SU-DHL-6 (cell line): ENCODE measurements around the gene GGT5.
"Not testable (repeated sequence)": the region's sequence is repeated elsewhere in the genome, so short reads cannot be mapped to it uniquely, and the experiment has no call there.

ENCODE experiments used
- H2AFZ ChIP-seq: fragments of 200-600 bp; sonication (generic); 2 replicates; pipeline ENCODE4 v1.6.1; 2014; ENCODE audit warnings: low read depth, mild to moderate bottlenecking, moderate library complexity, mixed read lengths, antibody characterized with exemption, low read length; ENCODE audit not compliant: severe bottlenecking
- H3F3A ChIP-seq: fragments of 200-600 bp; shearing (Covaris generic); 2 replicates; pipeline ENCODE4 v1.6.0; 2016; ENCODE audit warnings: antibody characterized with exemption, mild to moderate bottlenecking; ENCODE audit not compliant: insufficient read depth
- H3K27ac ChIP-seq: fragments of 200-600 bp; sonication (generic); 2 replicates; pipeline ENCODE4 v1.5.1; 2016; ENCODE audit warnings: low read depth, mild to moderate bottlenecking, low read length, moderate library complexity, mixed read lengths
- H3K27me3 ChIP-seq: fragments of 200-600 bp; sonication (generic), shearing (Covaris generic); 2 replicates; pipeline ENCODE4 v1.6.0; 2014; ENCODE audit warnings: mild to moderate bottlenecking, low read length
- H3K36me3 ChIP-seq: fragments of 200-600 bp; sonication (generic); 2 replicates; pipeline ENCODE4 v1.6.1; 2014; ENCODE audit warnings: mild to moderate bottlenecking, low read length, mixed read lengths
- H3K4me2 ChIP-seq: fragments of 300-600, 200-600 bp; shearing (Covaris generic), sonication (generic); 2 replicates; pipeline ENCODE4 v1.6.0; 2014; ENCODE audit warnings: low read length, low read depth, mild to moderate bottlenecking; ENCODE audit not compliant: poor library complexity, severe bottlenecking
- H3K4me3 ChIP-seq: fragments of 200-600 bp; sonication (generic); 2 replicates; pipeline ENCODE4 v1.5.1; 2014; ENCODE audit warnings: antibody characterized with exemption, low read length, mild to moderate bottlenecking, mixed read lengths; ENCODE audit not compliant: insufficient read depth, poor library complexity, severe bottlenecking
- H3K79me2 ChIP-seq: fragments of 200-600 bp; sonication (generic); 2 replicates; pipeline ENCODE4 v1.6.1; 2014; ENCODE audit warnings: mild to moderate bottlenecking, low read length, moderate library complexity; ENCODE audit not compliant: insufficient read depth
- H3K9ac ChIP-seq: fragments of 200-600 bp; sonication (generic); 2 replicates; pipeline ENCODE4 v1.7.0; 2014; ENCODE audit warnings: mild to moderate bottlenecking, low read length
- H3K9me2 ChIP-seq: fragments of 200-600 bp; sonication (generic); replicated peaks from 2 replicates; pipeline ENCODE4 v1.6.1; 2014; ENCODE audit warnings: low read length; ENCODE audit not compliant: insufficient read depth
- H3K9me3 ChIP-seq: fragments of 200-600 bp; sonication (generic); 2 replicates; pipeline ENCODE4 v1.6.1; 2014; ENCODE audit warnings: low read length, mixed read lengths; ENCODE audit not compliant: insufficient read depth
- H4K20me1 ChIP-seq: fragments of 200-600 bp; sonication (generic); 2 replicates; pipeline ENCODE4 v1.6.1; 2014; ENCODE audit warnings: low read depth, mild to moderate bottlenecking, antibody characterized with exemption, low read length, moderate library complexity, mixed read lengths
- CTCF ChIP-seq: fragments of 200-600 bp; sonication (generic); IDR thresholded peaks from one replicate; pipeline ENCODE4 v1.5.1; 2017; ENCODE audit warnings: antibody characterized with exemption, mild to moderate bottlenecking, low read length, moderate library complexity; ENCODE audit not compliant: insufficient read depth, poor library complexity, severe bottlenecking
- EZH2phosphoT487 ChIP-seq: fragments of 200-600 bp; sonication (generic), shearing (Covaris generic); conservative IDR thresholded peaks from 2 replicates; pipeline ENCODE4 v1.6.1; 2018; ENCODE audit warnings: mild to moderate bottlenecking, antibody characterized with exemption, low read length, moderate library complexity, mixed read lengths

Gene GGT5

GRCh38 chr22:24240381-24240780, 4.5 kb downstream of the GGT5 start:
- Histone ChIP-seq H2AFZ (no peak overlapping the region), H3K79me2 (no peaks in the 10 kb centered on the region), H3K4me3 (no peak overlapping the region), H4K20me1 (no peaks in the 10 kb centered on the region), H3K9ac (no peak overlapping the region), H3K27ac (no peak overlapping the region), H3K9me3 (no peaks in the 10 kb centered on the region), H3K9me2 (no peaks in the 10 kb centered on the region), H3K36me3 (no peaks in the 10 kb centered on the region), H3K27me3 (no peaks in the 10 kb centered on the region), H3F3A (no peaks in the 10 kb centered on the region), H3K4me2 (no peak overlapping the region)
- TF ChIP-seq CTCF = no peak
- no peak for TF ChIP-seq EZH2phosphoT487

GRCh38 chr22:24238101-24238694, 6.7 kb downstream of the GGT5 start:
- H3K27me3 ChIP-seq, H3F3A ChIP-seq, H3K9ac ChIP-seq, H4K20me1 ChIP-seq, H2AFZ ChIP-seq, H3K4me2 ChIP-seq, H3K79me2 ChIP-seq, H3K36me3 ChIP-seq, H3K9me3 ChIP-seq, H3K27ac ChIP-seq, H3K4me3 ChIP-seq, H3K9me2 ChIP-seq: not testable (repeated sequence)

- H3K9me2 ChIP-seq = no peaks in the 10 kb centered on the region
- no peaks in the 10 kb centered on the region for H4K20me1 ChIP-seq
- no peaks in the 10 kb centered on the region for H3K36me3 ChIP-seq
- no peak overlapping the region for H3K9ac ChIP-seq
- H3F3A ChIP-seq = no peaks in the 10 kb centered on the region
- H3K4me2 ChIP-seq = no peak overlapping the region
- no peaks in the 10 kb centered on the region for H3K27me3 ChIP-seq
- no peaks in the 10 kb centered on the region for H3K9me3 ChIP-seq
- no peak overlapping the region for H3K27ac ChIP-seq
- no peak for TF ChIP-seq EZH2phosphoT487
- no peak for TF ChIP-seq CTCF
- no peak overlapping the region for H2AFZ ChIP-seq
- no peak overlapping the region for H3K4me3 ChIP-seq
- H3K79me2 ChIP-seq = no peaks in the 10 kb centered on the region
Measured at GRCh38 chr22:24236656-24237055, 8.2 kb downstream of the GGT5 start.

- TF ChIP-seq EZH2phosphoT487 = no peak
- TF ChIP-seq CTCF = no peak
- Histone ChIP-seq H3K4me2 (no peak overlapping the region), H4K20me1 (no peaks in the 10 kb centered on the region), H3K79me2 (no peaks in the 10 kb centered on the region), H3K36me3 (no peaks in the 10 kb centered on the region), H3K9me3 (no peaks in the 10 kb centered on the region), H2AFZ (no peak overlapping the region), H3K4me3 (no peak overlapping the region), H3F3A (no peaks in the 10 kb centered on the region), H3K27ac (no peak overlapping the region), H3K9me2 (no peaks in the 10 kb centered on the region), H3K27me3 (no peaks in the 10 kb centered on the region), H3K9ac (no peak overlapping the region)
Measured at GRCh38 chr22:24235315-24235714, 9.6 kb downstream of the GGT5 start.
